Brain microvascular endothelial cell (primary cell): ENCODE data around the gene LRTM1.

Experiments used
- DNase-seq: peaks from one replicate; pipeline ENCODE4 v3.0.0-alpha.2; 2020
- H3K27ac ChIP-seq: fragments of 250-450 bp; sonication (Bioruptor Pico); 2 replicates; pipeline ENCODE4 v1.5.1; 2020; ENCODE audit warnings: mild to moderate bottlenecking, moderate library complexity
- H3K27me3 ChIP-seq: fragments of 250-450 bp; sonication (Bioruptor Pico); replicated peaks from 2 replicates; pipeline ENCODE4 v1.5.1; 2020; ENCODE audit warnings: mild to moderate bottlenecking
- H3K36me3 ChIP-seq: fragments of 250-450 bp; sonication (Bioruptor Pico); replicated peaks from 2 replicates; pipeline ENCODE4 v1.5.1; 2020; ENCODE audit warnings: mild to moderate bottlenecking
- H3K4me3 ChIP-seq: 2 replicates; pipeline ENCODE4 v1.5.1; 2011; ENCODE audit warnings: low read depth, mild to moderate bottlenecking, control low read depth, low read length, moderate library complexity
- CTCF ChIP-seq: IDR thresholded peaks from 2 replicates; pipeline ENCODE4 v1.5.1; 2011; ENCODE audit warnings: low read depth, mild to moderate bottlenecking, moderate library complexity, low read length, control low read depth, inconsistent platforms; ENCODE audit errors: missing control alignments
- in situ Hi-C: cut with HindIII; loops from 2 replicates; pipeline ENCODE4 v1.10.0; 2017; ENCODE audit warnings: low sequenced_read_pairs, low pct_ligation_motif_present

Gene LRTM1

GRCh38 chr3:54954022-54954421, 26.2 kb upstream of the LRTM1 start:
- DNase-seq: peak; percentile 77

GRCh38 chr3:54951405-54951804, 23.5 kb upstream of the LRTM1 start:
- peak; percentile 85 for DNase-seq
- Histone ChIP-seq H3K36me3 (no peaks in the 10 kb centered on the region), H3K27ac (no peak overlapping the region), H3K27me3 (no peaks in the 10 kb centered on the region), H3K4me3 (no peak overlapping the region)
- in situ Hi-C loops: loop anchor here (25.0 kb wide), 1 partner anchor 536 kb away; the partner anchor contains the start of gene WNT5A
- TF ChIP-seq CTCF: peak; percentile 88

More at GRCh38 chr3:54954022-54954421, 26.2 kb upstream of the LRTM1 start:
- in situ Hi-C loops: loop anchor here (25.0 kb wide), 1 partner anchor 533 kb away; the partner anchor contains the start of gene WNT5A
- H3K36me3 ChIP-seq: no peaks in the 10 kb centered on the region
- H3K27ac ChIP-seq: peak overlapping the region; percentile 62
- TF ChIP-seq CTCF: peak; percentile 39
- H3K27me3 ChIP-seq: no peaks in the 10 kb centered on the region
- no peak overlapping the region for H3K4me3 ChIP-seq

DNA sequence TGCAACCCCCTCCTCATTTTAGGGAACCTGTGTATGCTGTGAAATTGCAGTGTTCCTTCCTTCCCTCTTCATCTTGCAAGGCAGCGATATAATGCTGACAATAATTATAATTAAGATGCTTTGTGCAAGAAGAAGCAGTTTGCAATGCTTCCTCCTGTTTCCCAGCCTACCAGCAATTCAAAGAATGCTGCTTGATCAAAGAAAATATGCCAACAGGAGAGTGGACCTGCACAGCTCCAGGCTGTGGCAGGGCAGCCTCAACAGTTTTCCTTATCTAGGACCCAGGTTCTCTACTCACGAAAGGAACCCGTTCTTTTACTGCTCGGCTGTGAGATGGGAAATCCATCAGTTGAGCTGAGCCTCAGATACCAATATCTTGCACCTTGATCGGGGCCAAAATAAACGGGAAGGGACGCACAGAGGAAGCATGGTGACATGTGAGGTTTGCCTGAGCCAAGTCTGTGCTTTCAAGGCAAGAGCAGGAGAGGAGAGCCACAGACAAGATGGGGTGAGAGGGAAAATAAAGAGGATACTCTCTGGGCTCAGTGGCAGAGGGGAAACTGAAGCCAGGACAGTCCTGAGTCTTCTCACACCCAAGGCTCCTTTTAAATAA, 22.6 kb upstream of the LRTM1 start:
- DNase-seq: no peak
- Histone ChIP-seq H3K36me3 (no peaks in the 10 kb centered on the region), H3K4me3 (no peak overlapping the region), H3K27me3 (no peaks in the 10 kb centered on the region), H3K27ac (no peak overlapping the region)
- in situ Hi-C loops: loop anchor here (25.0 kb wide), 1 partner anchor 537 kb away; the partner anchor contains the start of gene WNT5A
- TF ChIP-seq CTCF: no peak

- in situ Hi-C loops: loop anchor here (25.0 kb wide), 1 partner anchor 538 kb away; the partner anchor contains the start of gene WNT5A
- no peak for TF ChIP-seq CTCF
- no peaks in the 10 kb centered on the region for H3K36me3 ChIP-seq
- H3K27me3 ChIP-seq: no peaks in the 10 kb centered on the region
- H3K4me3 ChIP-seq: no peak overlapping the region
- DNase-seq: no peak
- H3K27ac ChIP-seq: no peak overlapping the region
These were observed 21.7 kb upstream of the LRTM1 start for GRCh38 chr3:54949491-54950044.

DNA sequence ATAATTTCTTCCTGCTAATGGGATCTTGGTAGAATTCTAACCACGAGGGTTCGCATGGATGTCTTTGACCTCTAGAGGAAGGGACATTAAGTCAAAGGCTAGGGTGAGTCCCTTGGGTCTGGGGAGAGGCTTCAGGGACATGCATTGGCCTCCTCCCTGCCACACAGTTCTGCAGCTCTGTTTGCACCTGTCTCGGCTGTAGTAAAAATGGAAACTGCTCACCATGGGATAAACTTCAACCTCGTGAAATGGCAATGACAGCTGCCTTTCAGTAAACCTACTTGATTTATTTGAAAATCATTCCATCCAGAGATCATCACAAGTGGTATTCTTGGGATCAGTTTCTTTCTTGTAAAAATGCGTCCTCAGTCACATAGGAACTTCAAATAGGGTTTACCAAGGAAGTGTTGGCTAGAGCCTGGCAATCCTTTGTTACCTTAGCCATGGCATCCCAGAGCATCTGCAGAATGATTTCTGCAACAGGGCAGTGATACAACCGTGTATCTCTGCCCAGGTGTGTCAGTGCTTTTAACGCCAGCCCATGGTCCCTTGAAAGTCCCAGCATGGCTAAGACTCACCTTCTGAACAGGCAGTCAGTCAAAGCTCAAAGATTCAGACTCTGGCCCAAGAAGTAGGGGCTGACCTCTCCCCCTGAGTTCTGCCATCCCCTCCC, 14.0 kb upstream of the LRTM1 start:
- Histone ChIP-seq H3K27me3 (no peaks in the 10 kb centered on the region), H3K27ac (no peak overlapping the region), H3K36me3 (no peaks in the 10 kb centered on the region), H3K4me3 (no peak overlapping the region)
- in situ Hi-C loops: no loop called here
- no peak for TF ChIP-seq CTCF
- no peak for DNase-seq
